ENCODE results near the gene CASP1. TPM values are rescaled to one million over a fixed set of nuclear protein-coding genes. Genes with fewer than 3 reads are reported as not detected.

CASP1 gene
- total RNA-seq, 2 donors from 2014 or later, result 6.1 to 8.8 TPM

- peaks cover 0 to 10% of the 10 kb centered on the region in 2 donors for H3K9me3 ChIP-seq
- H3K27ac ChIP-seq, result no peak overlapping the region
- DNase-seq (ENCODE audit: low spot score), result no peak
- H3K4me3 ChIP-seq, result no peak overlapping the region
- TF ChIP-seq CTCF (IDR thresholded peaks at IDR 0.05), result no peak
- no peaks in the 10 kb centered on the region for H3K36me3 ChIP-seq
- H3K27me3 ChIP-seq, result no peaks in the 10 kb centered on the region
- no peaks in the 10 kb centered on the region for H3K4me1 ChIP-seq
Measured at GRCh38 chr11:104984808-104985207, 50.1 kb downstream of the CASP1 start.

GRCh38 chr11:104979839-104980238, 55.1 kb downstream of the CASP1 start:
- DNase-seq (ENCODE audit: low spot score), result no peak
- no peak for TF ChIP-seq CTCF (IDR thresholded peaks at IDR 0.05)
- Histone ChIP-seq H3K27ac (no peak overlapping the region), H3K4me3 (no peak overlapping the region), H3K27me3 (no peaks in the 10 kb centered on the region), H3K36me3 (no peaks in the 10 kb centered on the region), H3K4me1 (no peaks in the 10 kb centered on the region), H3K9me3 (peaks cover 0 to 2% of the 10 kb centered on the region in 2 donors)

Other genes with a start within 250 kb of the CASP1 start
- 1 to 10 TPM in 1 of 2 donors, not detected in 1; 2.9 TPM for gene CASP12, start 136.7 kb downstream of the CASP1 start, total RNA-seq
- 10 to 100 TPM; 22.4 to 39.4 TPM for gene CASP4, start 66.6 kb downstream of the CASP1 start, total RNA-seq
- gene CASP5, start 12.0 kb downstream of the CASP1 start, total RNA-seq, result not detected
- 1 to 10 TPM; 1.6 to 5.8 TPM for gene CARD16, start 10.2 kb upstream of the CASP1 start, total RNA-seq
- not detected for gene CARD18, start 104.6 kb upstream of the CASP1 start, total RNA-seq